Endothelial cell of umbilical vein (primary cell): ENCODE measurements around the gene USP40. TPM values are rescaled to one million over a fixed set of nuclear protein-coding genes. Genes with fewer than 3 reads are reported as not detected.

Experiments used
- BruUV-seq: library from RNA; stranded (reverse); fragments of 400-500 nt; replicated peaks from 2 replicates; lab custom pipeline; 2021; lab: Mats Ljungman, UMichigan
- CTCF ChIA-PET: fragments of 300-600, 350-600 bp; sonication (Branson Sonifier 250); formaldehyde crosslinking; loops from one replicate; lab custom pipeline; 2021; ENCODE audit warnings: antibody characterized with exemption, inconsistent platforms; lab: Charles Lee
- POLR2A ChIA-PET: fragments of 300-600, 350-600 bp; sonication (Branson Sonifier 250); formaldehyde crosslinking; loops from one replicate; lab custom pipeline; 2021; ENCODE audit warnings: antibody characterized with exemption, inconsistent platforms; lab: Charles Lee
- DNase-seq: peaks from one replicate; pipeline ENCODE4 v3.0.0-alpha.2; 2011; ENCODE audit warnings: low read depth, low spot score
- FAIRE-seq: peaks from 2 replicates; lab custom pipeline; 2011; peaks lifted over from hg19 to GRCh38; lab: Jason Lieb, UNC
- H2AFZ ChIP-seq: 2 replicates; pipeline ENCODE4 v1.6.0; 2012; ENCODE audit warnings: low read depth, low read length, control low read depth, inconsistent platforms
- H3K27ac ChIP-seq: 2 replicates; pipeline ENCODE4 v1.5.1; 2011; ENCODE audit warnings: low read depth, mild to moderate bottlenecking, control low read depth, low read length, moderate library complexity; ENCODE audit not compliant: insufficient read depth
- H3K27me3 ChIP-seq, 2 experiments: 2 replicates each; pipeline versions ENCODE4 v1.6.0 to v1.6.1; 2011; ENCODE audit warnings: low read length in 2 of 2, mixed read lengths in 1 of 2; ENCODE audit not compliant: control insufficient read depth in 2 of 2, insufficient read depth in 2 of 2
- H3K36me3 ChIP-seq, 2 experiments: 2 replicates in 1 of 2; 3 replicates in 1 of 2; pipeline ENCODE4 v1.5.1; 2011; ENCODE audit warnings: low read length in 2 of 2, mild to moderate bottlenecking in 1 of 2, moderate library complexity in 1 of 2; ENCODE audit not compliant: control insufficient read depth in 2 of 2, insufficient read depth in 2 of 2; ENCODE audit errors: extremely low read depth in 1 of 2
- H3K4me1 ChIP-seq: 3 replicates; pipeline ENCODE4 v1.5.1; 2011; ENCODE audit warnings: mild to moderate bottlenecking, low read length; ENCODE audit not compliant: control insufficient read depth, insufficient read depth; ENCODE audit errors: extremely low read depth
- H3K4me2 ChIP-seq: 2 replicates; pipeline ENCODE4 v1.6.1; 2011; ENCODE audit warnings: low read length, control low read depth, mixed read lengths; ENCODE audit not compliant: insufficient read depth
- H3K4me3 ChIP-seq, 3 experiments: fragments of 200-600 bp in 1 of 3; sonication (generic), shearing (Covaris generic) in 1 of 3; replicated peaks in 1 of 3; 2 replicates each; pipeline ENCODE4 v1.5.1; 2011 to 2016; ENCODE audit warnings: control low read depth in 3 of 3, low read length in 3 of 3, mild to moderate bottlenecking in 2 of 3, inconsistent platforms in 1 of 3, low read depth in 1 of 3, moderate library complexity in 1 of 3; ENCODE audit not compliant: insufficient read depth in 1 of 3
- H3K79me2 ChIP-seq: 2 replicates; pipeline ENCODE4 v1.6.0; 2012; ENCODE audit warnings: low read length, inconsistent platforms; ENCODE audit not compliant: control insufficient read depth, insufficient read depth
- H3K9ac ChIP-seq: replicated peaks from 2 replicates; pipeline ENCODE3; 2011; ENCODE audit warnings: low read length, control low read depth; ENCODE audit not compliant: insufficient read depth; ENCODE audit errors: extremely low read depth
- H3K9me1 ChIP-seq: replicated peaks from 3 replicates; pipeline ENCODE4 v1.6.0; 2011; ENCODE audit warnings: mild to moderate bottlenecking, low read length; ENCODE audit not compliant: control insufficient read depth, insufficient read depth; ENCODE audit errors: extremely low read depth
- H3K9me3 ChIP-seq: replicated peaks from 2 replicates; pipeline ENCODE4 v1.5.1; 2012; ENCODE audit warnings: low read length, inconsistent platforms; ENCODE audit not compliant: control insufficient read depth, insufficient read depth
- H4K20me1 ChIP-seq: replicated peaks from 2 replicates; pipeline ENCODE3; 2011; ENCODE audit warnings: mild to moderate bottlenecking, low read length; ENCODE audit not compliant: control insufficient read depth, insufficient read depth; ENCODE audit errors: extremely low read depth
- EZH2 ChIP-seq: IDR thresholded peaks from 2 replicates; pipeline ENCODE4 v1.6.1; 2012; ENCODE audit warnings: borderline replicate concordance, low read depth, mild to moderate bottlenecking, moderate library complexity, low read length, inconsistent platforms; ENCODE audit not compliant: severe bottlenecking
- FOS ChIP-seq: IDR thresholded peaks from 2 replicates; pipeline ENCODE4 v1.6.1; 2011; ENCODE audit warnings: mild to moderate bottlenecking, low read length, moderate library complexity, borderline replicate concordance; ENCODE audit not compliant: insufficient read depth
- GATA2 ChIP-seq: IDR thresholded peaks from 2 replicates; pipeline ENCODE4 v1.7.0; 2011; ENCODE audit warnings: low read depth, mild to moderate bottlenecking, moderate library complexity, mixed read lengths, low read length; ENCODE audit not compliant: insufficient read length, insufficient read depth
- JUN ChIP-seq: IDR thresholded peaks from 2 replicates; pipeline ENCODE4 v1.6.1; 2011; ENCODE audit warnings: borderline replicate concordance, low read depth; ENCODE audit not compliant: insufficient read length, insufficient read depth
- MYC ChIP-seq: IDR thresholded peaks from one replicate; pipeline ENCODE4 v1.6.1; 2011; ENCODE audit warnings: mild to moderate bottlenecking, low read depth, low read length
- POLR2AphosphoS5 ChIP-seq: IDR thresholded peaks from 2 replicates; pipeline ENCODE4 v1.6.1; 2012; ENCODE audit warnings: low read depth, mild to moderate bottlenecking, control low read depth, low read length, moderate library complexity; ENCODE audit not compliant: insufficient read depth
- dilution Hi-C: fragments of 300-500 bp; cut with MboI; formaldehyde crosslinking; loops from one replicate; pipeline ENCODE4 v1.15.0; 2019; ENCODE audit warnings: low sequenced_read_pairs; ENCODE audit not compliant: extremely low pct_ligation_motif_present
- intact Hi-C: fragments of 100-400 bp; cut with micrococcal nuclease; formaldehyde crosslinking; loops from one replicate; pipeline ENCODE4 v1.10.0; 2022
- polyA plus RNA-seq, 4 experiments: library from polyadenylated mRNA; depleted of rRNA in 3 of 4; stranded (reverse) in 3 of 4; unstranded in 1 of 4; fragments of >200 nt; gene quantifications; 2 replicates each; pipeline versions ENCODE4 v1.2.1 to v1.2.3, GENCODE V29; 2011 to 2012; ENCODE audit warnings: missing spikeins in 1 of 4
- total RNA-seq: library from RNA; stranded (reverse); gene quantifications from 2 replicates; pipeline ENCODE4 v1.2.3, GENCODE V29; 2021
- TF ChIP-seq, protein P1 (sequence below), 2 donors: IDR thresholded peaks; 1 replicate in 1 of 2; 2 replicates in 1 of 2; pipeline ENCODE4 v1.5.1; 2011; ENCODE audit warnings: low read length in 2 of 2, mild to moderate bottlenecking in 2 of 2, moderate library complexity in 2 of 2, control low read depth in 1 of 2, inconsistent platforms in 1 of 2, low read depth in 1 of 2; ENCODE audit not compliant: insufficient read depth in 1 of 2; ENCODE audit errors: extremely low read depth in 1 of 2
- TF ChIP-seq, protein P2 (sequence below): IDR thresholded peaks from 2 replicates; pipeline ENCODE4 v1.6.1; 2011; ENCODE audit not compliant: insufficient read depth, insufficient read length

Gene USP40
- total and polyA plus RNA-seq, 2 donors (not counting 3 experiments of a cell fraction or from before 2014, with no cell fraction given) = 32.2 to 32.5 TPM

DNA sequence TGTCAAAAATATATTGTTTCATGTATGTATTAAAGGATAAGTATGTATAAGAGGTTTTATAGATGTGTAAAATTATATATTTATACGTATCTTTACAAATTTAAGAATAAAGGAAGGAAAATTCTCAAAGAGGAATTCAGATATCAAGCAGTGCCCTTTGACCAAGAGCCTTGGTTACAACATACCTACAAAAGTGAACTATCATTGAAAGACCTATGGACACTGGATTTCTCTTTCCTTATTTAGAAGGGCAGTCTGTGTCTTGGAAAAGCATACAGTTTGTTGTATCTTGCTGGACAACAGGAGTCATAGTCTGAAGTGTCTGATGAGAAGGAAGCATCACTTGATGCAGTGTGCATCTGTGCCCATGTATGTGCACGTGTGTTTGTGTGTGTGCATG, 21.8 kb upstream of the USP40 start:
- DNase-seq = no peak
- Histone ChIP-seq H4K20me1 (no peaks in the 10 kb centered on the region), H3K9ac (no peak overlapping the region), H3K9me3 (no peaks in the 10 kb centered on the region), H3K27ac (no peak overlapping the region), H3K4me3 (no peak overlapping the region), H3K36me3 (no peaks in the 10 kb centered on the region), H3K4me1 (no peaks in the 10 kb centered on the region), H3K79me2 (no peaks in the 10 kb centered on the region), H3K9me1 (no peaks in the 10 kb centered on the region), H3K27me3 (no peaks in the 10 kb centered on the region), H2AFZ (no peak overlapping the region), H3K4me2 (no peak overlapping the region)
- intact Hi-C loops (no loop called here), dilution Hi-C loops (no loop called here)
- TF ChIP-seq, protein P1, sequence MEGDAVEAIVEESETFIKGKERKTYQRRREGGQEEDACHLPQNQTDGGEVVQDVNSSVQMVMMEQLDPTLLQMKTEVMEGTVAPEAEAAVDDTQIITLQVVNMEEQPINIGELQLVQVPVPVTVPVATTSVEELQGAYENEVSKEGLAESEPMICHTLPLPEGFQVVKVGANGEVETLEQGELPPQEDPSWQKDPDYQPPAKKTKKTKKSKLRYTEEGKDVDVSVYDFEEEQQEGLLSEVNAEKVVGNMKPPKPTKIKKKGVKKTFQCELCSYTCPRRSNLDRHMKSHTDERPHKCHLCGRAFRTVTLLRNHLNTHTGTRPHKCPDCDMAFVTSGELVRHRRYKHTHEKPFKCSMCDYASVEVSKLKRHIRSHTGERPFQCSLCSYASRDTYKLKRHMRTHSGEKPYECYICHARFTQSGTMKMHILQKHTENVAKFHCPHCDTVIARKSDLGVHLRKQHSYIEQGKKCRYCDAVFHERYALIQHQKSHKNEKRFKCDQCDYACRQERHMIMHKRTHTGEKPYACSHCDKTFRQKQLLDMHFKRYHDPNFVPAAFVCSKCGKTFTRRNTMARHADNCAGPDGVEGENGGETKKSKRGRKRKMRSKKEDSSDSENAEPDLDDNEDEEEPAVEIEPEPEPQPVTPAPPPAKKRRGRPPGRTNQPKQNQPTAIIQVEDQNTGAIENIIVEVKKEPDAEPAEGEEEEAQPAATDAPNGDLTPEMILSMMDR (IDR thresholded peaks at IDR 0.05; ENCODE audit: extremely low read depth in 1 of 2, insufficient read depth in 1 of 2, low read depth in 1 of 2, low read length in 2 of 2) = no peak
- TF ChIP-seq FOS (no peak), POLR2AphosphoS5 (no peak)
- CTCF ChIA-PET = no interaction called here
- POLR2A ChIA-PET = no interaction called here
- no TSS peak for BruUV-seq
- FAIRE-seq = no peak

DNA sequence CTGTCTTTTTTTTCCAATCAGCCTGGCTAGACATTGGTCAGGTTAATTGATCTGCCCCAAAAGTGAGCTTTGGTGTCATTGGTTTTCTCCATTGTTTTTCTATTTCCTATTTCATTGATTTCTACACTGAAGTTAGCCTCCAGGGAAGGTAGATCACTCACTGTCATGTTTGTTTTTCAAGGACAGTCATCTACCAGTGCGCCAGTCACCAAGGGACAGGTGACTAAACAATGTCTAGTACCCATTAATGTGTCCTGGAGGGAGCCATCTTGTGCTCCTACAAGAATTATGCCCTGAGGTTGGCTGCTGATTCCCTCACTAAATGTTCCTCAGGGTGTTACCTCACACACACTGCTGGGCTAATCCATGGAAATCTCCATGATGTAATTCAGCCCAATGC, 17.6 kb upstream of the USP40 start:
- BruUV-seq = no TSS peak

More for the DNA sequence above, 17.6 kb upstream of the USP40 start:
- H2AFZ ChIP-seq = no peak overlapping the region
- no peaks in the 10 kb centered on the region for H3K79me2 ChIP-seq
- H3K9me1 ChIP-seq = no peaks in the 10 kb centered on the region
- H3K9me3 ChIP-seq = no peaks in the 10 kb centered on the region
- no peak overlapping the region for H3K4me2 ChIP-seq
- no peaks in the 10 kb centered on the region for H3K36me3 ChIP-seq
- FAIRE-seq (no peak), DNase-seq (no peak)
- no peaks in the 10 kb centered on the region for H3K27me3 ChIP-seq
- H3K9ac ChIP-seq = no peak overlapping the region
- H3K27ac ChIP-seq = no peak overlapping the region
- dilution Hi-C loops = no loop called here
- H3K4me3 ChIP-seq = no peak overlapping the region
- no peaks in the 10 kb centered on the region for H3K4me1 ChIP-seq
- intact Hi-C loops = no loop called here
- TF ChIP-seq MYC (no peak), EZH2 (no peak), JUN (no peak), GATA2 (no peak)
- TF ChIP-seq, protein P2, sequence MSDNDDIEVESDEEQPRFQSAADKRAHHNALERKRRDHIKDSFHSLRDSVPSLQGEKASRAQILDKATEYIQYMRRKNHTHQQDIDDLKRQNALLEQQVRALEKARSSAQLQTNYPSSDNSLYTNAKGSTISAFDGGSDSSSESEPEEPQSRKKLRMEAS = no peak
- TF ChIP-seq, protein P1 (IDR thresholded peaks at IDR 0.05; ENCODE audit: extremely low read depth in 1 of 2, insufficient read depth in 1 of 2, low read depth in 1 of 2, low read length in 2 of 2) = no peak
- CTCF ChIA-PET = no interaction called here
- POLR2A ChIA-PET = no interaction called here
- H4K20me1 ChIP-seq = no peaks in the 10 kb centered on the region
